DMS153 treated with DMSO at 0.1 percent for 48 hours (cell line): ENCODE results near the gene CIITA.
"Not testable (repeated sequence)": the region's sequence is repeated elsewhere in the genome, so short reads cannot be mapped to it uniquely, and the experiment has no call there.

Source experiments
- DNase-seq: peaks from one replicate; lab custom pipeline; 2025; ENCODE audit not compliant: unreplicated experiment; lab: John Stamatoyannopoulos, UW

CIITA gene, protein sequence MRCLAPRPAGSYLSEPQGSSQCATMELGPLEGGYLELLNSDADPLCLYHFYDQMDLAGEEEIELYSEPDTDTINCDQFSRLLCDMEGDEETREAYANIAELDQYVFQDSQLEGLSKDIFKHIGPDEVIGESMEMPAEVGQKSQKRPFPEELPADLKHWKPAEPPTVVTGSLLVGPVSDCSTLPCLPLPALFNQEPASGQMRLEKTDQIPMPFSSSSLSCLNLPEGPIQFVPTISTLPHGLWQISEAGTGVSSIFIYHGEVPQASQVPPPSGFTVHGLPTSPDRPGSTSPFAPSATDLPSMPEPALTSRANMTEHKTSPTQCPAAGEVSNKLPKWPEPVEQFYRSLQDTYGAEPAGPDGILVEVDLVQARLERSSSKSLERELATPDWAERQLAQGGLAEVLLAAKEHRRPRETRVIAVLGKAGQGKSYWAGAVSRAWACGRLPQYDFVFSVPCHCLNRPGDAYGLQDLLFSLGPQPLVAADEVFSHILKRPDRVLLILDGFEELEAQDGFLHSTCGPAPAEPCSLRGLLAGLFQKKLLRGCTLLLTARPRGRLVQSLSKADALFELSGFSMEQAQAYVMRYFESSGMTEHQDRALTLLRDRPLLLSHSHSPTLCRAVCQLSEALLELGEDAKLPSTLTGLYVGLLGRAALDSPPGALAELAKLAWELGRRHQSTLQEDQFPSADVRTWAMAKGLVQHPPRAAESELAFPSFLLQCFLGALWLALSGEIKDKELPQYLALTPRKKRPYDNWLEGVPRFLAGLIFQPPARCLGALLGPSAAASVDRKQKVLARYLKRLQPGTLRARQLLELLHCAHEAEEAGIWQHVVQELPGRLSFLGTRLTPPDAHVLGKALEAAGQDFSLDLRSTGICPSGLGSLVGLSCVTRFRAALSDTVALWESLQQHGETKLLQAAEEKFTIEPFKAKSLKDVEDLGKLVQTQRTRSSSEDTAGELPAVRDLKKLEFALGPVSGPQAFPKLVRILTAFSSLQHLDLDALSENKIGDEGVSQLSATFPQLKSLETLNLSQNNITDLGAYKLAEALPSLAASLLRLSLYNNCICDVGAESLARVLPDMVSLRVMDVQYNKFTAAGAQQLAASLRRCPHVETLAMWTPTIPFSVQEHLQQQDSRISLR

DNA sequence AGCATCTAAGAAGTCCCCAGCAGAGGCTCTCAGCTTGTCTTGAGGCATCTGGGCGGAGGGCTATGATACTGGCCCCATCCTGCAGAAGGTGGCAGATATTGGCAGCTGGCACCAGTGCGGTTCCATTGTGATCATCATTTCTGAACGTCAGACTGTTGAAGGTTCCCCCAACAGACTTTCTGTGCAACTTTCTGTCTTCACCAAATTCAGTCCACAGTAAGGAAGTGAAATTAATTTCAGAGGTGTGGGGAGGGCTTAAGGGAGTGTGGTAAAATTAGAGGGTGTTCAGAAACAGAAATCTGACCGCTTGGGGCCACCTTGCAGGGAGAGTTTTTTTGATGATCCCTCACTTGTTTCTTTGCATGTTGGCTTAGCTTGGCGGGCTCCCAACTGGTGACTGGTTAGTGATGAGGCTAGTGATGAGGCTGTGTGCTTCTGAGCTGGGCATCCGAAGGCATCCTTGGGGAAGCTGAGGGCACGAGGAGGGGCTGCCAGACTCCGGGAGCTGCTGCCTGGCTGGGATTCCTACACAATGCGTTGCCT is at the start of gene CIITA:
Gene CIITA, plus strand, starts transcription at position 404 of the 543 bp plus-strand sequence. Its CDS starts 129 bp downstream, at position 533.
- DNase-seq = no peak

DNA sequence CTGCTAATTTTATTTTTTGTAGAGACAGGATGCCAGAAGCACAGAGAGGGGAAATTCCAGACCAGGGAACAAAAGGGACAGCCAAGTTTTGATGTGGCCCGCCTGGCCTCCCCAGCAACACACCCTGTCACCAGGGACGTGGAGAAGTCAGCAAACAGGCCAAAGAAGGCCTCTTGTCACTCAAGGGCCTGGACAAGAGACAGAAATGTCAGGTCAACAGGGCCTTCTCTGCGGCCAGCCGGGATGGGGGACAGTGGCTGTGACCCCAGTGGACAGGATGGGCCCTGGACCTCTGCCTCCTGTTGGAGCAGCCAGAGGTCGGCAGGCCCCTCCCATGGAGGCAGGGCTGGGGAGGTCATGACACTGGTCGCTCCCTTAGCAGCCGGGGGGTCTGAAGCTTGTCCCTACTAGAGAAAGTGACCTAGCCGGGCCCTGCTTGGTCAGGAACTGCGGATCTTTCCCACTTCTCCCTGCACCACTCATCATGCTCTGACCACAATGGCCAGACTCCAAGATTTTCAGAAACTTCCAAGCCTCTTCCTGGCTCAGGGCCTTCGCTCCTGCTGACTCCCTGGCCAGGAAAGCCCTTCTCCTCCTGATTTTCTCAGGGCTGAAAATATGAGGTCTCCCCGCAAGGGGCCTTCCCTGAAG is 49.2 kb upstream of the CIITA start:
- DNase-seq = no peak

DNA sequence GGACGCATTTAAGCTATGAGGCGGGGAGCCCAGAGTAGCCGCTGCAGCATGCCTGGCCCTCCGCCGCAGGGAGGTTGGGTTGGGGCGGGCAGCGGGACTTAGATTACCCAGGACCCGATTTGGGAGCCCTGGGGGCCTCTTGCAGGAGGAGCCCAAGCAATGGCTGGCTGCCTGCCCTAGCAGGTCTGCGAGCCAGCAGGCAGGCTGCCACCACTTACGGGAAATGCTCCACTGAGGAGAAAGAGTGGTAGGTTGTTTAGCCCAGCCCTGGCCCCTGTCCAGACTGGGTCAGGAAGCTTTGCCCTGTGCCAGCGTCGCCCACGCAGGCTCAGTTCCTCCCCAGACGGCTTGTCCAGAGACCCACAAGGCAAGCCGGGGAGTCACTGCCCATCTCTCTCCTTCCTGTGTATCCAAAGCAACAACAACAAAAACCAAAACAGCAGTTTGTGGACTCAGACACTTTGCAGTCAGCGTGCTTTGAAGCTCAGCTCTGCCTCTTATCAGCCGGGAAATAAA is 48.1 kb upstream of the CIITA start:
- DNase-seq = peak; percentile 61

DNA sequence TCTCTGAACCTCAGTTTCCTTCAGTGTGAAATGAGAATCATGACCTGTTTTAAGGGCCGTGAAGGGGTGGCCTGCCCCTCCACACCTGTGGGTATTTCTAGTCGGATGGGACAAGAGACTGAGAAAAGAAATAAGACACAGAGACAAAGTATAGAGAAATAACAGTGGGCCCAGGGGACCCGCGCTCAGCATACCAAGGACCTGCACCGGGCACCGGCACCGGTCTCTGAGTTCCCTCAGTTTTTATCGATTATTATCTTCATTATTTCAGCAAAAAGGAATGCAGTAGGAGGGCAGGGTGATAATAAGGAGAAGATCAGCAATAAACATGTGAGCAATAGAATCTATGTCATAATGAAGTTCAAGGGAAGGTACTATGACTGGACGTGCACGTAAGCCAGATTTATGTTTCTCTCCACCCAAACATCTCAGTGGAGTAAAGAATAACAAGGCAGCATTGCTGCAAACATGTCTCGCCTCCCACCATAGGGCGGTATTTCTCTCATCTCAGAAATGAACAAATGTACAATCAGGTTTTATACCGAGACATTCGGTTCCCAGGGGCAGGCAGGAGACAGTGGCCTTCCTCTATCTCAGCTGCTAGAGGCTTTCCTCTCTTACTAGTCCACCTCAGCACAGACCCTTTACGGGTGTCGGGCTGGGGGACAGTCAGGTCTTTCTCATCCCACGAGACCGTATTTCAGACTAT is 47.5 kb upstream of the CIITA start:
- not testable (repeated sequence) for DNase-seq

DNA sequence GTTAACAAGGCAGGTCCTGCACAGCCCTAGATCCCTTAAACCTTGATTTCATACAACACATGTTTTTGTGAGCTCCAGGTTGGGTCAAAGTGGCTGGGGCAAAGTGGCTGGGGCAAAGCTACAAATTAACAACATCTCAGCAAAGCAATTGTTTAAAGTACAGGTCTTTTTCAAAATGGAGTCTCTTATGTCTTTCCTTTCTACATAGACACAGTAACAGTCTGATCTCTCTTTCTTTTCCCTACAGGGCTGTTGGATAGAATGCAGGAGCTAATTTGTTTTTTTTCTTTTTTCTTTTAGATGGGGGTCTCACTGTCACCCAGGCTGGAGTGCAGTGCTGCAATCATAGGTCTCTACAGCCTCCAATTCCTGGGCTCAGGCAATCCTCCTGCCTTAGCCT is 46.8 kb upstream of the CIITA start:
- not testable (repeated sequence) for DNase-seq

DNA sequence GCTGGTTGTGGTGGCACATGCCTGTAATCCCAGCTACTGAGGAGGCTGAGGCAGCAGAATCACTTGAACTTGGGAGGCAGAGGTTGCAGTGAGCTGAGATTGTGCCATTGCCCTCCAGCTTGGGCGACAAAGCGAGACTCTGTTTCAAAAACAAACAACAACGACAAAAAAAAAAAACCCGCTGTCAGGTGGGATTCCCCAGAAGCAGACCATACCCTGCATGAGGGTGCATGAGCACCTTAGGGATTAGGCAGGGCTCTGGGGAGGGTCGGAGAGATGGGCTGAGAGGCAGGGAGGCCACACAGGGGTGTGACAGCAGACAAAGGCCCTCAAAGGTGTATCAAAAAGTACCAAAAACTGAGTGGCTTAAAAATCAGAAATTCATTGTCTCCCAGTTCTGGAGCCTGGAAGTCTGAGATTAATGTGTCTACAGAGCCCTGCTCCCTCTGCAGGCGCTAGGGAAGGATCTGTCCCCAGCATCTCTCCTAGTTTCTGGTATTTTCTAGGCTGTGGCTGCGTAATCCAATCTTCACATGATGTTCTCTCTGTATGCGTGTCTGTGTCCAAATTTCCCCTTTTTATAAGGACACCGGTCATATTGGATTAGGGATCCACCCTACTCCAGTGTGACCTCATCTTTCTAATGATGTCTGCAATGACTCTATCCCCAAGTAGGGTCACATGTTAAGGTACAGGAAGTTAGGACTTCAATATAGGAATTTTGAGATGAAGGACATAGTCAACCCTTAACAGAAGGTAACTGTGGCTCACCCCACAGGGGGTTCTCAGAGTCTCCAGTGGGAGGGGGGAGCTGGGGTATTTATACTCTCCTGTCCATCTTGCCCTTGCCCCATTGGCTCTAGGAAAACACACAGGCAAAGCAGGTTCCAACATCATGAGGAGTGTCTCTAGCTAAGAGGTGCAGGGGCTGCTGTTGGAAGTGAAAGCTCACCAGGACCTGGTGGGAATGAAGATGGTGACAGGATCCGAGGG is 44.8 kb upstream of the CIITA start:
- DNase-seq = no peak

DNA sequence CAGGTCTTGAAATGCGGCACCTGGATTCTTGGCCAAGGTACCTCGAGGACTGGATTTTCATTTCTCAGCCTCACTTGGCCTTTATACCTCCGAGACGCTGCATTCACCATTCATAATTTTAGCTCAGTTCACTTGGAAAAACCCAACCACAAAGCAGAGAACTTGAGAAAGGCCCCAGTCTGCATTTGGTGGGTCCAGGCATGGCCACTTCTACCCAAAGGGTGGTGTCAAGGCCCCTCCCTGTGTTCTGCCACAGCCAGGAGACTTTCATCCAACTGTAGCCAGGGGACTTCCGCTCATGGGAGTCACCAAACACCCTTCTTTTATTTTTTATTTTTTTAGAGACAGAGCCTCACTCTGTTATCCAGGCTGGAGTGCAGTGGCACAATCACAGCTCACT is 43.7 kb upstream of the CIITA start:
- no peak for DNase-seq

DNA sequence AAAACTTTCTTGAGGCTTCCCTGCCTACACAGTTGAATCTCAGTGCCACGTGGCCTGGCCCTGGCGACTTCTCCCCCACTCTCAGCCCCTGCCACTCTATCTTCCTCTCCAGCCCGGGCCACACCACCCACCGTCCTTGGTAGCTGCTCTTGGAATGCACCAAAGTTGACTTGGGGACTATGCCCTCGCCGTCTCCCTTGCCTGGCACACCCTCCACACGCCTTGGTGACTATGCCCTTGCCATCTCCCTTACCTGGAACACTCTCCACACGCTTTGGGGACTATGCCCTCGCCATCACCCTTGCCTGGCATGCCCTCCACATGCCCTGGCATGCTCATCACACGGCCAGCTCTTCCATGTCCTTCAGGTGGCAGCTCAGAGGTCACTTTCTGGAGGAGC is 42.9 kb upstream of the CIITA start:
- no peak for DNase-seq

DNA sequence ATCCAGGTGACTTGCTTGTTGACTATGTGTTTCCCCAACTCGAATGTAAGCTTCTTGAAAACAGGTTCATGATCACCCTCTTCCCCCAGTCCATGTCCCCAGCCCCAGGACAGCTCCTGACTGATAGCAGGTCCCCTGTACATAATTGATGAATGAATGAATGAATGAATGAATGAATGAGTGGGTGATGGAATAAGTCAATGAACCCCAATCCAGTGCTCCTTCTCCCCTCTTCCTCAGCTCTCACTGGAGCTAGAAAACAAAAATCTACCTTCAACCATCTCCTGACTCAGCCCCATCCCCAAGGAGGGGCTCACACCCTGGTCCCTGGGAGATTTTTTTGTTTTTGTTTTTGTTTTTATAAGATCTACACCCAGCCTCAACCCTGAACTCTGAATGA is 42.2 kb upstream of the CIITA start:
- DNase-seq = no peak

DNA sequence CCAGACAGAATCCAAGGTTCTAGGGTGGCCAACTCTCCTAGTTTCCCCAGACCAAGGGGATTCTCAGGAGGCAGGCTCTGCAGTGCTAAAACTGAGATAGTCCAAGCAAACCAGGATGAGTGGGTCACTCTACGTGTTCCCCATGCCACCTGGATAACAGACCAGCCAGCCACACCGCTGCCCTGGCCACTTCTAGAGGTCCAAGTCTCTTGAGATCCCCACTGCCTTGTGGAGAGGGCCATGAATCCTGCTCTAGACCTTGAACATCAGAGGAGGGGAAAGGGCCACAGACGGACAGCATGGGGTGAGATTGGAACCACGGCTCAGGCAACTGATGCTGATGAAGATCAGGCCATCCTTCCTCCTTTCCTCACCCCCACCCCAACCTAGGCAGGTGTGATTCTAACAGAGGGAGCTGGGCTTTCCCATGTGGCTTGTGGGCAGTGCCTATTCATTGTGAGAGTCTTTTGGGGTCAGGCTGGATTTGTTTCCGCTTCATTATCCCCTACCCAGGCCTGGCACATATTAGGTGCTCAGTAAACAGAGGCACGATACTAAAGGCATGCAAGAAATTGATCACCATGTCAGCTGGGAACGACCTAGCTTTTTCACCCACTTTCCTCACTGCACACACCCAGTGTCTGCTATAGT is 41.6 kb upstream of the CIITA start:
- DNase-seq = no peak

DNA sequence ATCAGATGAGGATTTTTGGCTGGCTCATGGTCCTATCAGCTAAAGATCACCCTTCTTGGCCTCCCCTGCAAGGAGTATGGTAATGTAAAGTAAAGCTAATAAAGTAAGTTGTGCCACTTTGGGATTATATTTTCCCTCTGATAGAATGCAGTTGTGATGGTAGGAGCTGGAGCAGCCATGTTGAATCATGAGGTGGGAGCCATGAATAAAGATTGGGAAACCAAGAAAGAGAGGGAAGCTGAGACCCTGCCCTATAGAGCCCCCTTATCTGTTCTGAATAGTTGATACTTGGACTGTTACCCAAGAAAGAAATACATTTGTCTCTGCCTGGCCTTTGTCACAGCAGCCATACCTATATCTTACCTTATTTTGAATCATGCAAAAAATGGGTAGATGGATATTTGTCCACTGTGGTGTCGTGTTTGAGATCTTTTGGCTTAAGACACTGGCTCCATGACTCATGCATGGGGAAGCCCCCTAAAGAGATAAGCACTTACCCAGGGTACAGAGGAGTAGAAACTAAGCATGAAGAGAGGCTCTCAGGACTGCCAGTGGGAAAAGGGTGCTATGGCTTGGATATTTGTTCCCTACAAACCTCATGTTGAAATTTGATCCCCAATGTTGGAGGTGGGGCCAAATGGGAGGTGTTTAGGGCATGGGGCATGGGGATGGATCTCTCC is 40.7 kb upstream of the CIITA start:
- no peak for DNase-seq

DNA sequence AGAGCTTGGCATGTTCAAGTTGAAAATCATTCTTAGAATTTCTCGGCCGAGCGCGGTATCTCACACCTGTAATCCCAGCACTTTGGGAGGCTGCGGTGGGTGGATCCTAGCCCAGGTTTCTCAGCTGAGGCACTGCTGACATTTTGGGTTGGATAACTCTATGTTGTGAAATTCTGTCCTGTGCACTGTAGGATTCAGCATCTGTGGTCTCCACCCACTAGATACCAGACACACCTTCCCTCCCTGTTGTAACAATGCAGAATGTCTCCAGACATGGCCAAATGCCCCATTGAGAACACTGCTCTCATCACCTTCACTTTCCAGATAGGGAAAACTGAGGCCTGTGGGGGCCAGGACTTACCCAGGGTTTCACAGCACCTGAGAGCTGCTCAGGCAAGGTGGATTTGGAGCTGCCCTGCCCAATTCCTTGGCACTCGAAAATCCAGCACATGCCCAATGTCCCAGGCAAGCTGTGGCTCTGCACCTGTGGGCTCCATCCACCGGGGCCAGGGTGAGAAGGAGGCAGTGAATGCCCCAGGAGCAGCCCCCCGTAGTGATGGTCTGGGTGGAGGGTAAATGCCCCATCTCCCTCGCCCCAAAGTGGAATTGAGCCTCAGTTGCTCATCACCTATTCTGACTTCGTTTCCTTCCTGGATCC is 38.3 kb upstream of the CIITA start:
- no peak for DNase-seq

DNA sequence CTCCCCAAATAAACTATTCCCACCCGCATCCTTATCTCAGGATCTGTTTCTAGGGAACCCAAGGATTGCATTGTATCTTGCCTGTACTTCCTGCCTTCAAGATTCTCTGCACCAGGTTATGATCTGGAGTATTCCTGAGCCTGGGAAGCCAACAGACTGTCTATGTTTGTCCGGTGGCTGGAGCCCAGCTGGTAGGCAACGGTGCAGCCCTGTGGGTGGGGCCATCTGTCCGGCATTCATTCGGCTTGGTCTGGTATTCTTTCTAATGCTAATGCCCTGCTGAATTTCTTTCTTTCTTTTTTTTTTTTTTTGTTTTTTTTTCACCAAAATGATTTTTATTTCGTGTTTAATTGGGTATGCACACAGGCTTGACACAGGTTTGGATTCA is 37.7 kb upstream of the CIITA start:
- DNase-seq = no peak

DNA sequence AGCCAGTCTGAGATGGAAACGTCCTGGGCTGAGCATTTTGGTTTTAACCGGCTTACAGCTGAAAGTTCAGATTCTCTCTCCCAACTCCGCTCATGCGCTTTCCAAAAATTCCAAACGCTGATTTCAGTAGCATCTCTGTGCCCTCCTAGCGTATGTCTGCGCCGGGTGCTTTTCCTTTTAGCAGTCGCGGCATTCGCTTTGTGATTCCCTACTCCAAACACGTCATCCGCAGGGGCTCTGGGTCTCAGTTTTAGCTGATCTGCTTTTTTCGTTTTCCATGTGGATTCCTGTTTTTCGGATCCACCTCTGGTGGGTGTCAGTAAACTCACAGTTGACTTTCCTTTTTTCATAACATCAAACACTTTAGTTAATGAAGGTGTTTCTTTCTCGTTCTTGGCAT is 36.3 kb upstream of the CIITA start:
- no peak for DNase-seq

DNA sequence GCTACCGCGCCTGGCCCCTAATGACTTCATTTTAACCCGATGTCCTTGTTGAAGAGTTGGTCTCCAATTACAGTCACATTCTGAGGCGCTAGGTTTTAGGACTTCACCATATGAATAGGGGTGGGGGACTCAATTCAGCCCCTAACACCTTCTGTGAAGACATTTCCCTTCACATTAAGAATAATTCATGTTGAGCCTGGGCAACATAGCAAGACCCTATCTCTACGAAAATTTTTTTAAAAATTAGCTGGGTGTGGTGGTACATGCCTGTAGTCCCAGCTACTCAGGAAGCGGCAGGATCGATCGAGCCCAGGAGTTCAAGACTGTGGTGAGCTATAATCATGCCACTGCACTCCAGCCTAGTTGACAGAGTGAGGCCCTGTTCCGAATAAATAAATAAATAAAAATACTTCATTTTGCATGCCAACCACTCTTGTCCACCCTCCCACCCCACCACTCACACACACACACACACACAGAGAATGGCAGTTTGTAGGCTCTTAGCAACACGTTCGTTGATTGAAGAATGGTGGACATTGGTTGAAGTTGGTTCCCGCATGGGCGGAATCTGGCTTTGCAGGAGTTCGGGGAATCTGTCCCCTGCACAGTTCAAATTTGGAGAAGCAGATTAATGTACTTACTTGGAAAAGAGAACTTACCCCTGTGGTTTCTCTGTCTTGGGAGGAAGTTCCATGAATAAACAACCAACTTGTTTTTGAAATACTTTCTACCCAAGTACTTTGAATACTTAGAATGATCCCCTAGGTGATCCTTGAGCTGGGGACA is 30.6 kb upstream of the CIITA start:
- no peak for DNase-seq

DNA sequence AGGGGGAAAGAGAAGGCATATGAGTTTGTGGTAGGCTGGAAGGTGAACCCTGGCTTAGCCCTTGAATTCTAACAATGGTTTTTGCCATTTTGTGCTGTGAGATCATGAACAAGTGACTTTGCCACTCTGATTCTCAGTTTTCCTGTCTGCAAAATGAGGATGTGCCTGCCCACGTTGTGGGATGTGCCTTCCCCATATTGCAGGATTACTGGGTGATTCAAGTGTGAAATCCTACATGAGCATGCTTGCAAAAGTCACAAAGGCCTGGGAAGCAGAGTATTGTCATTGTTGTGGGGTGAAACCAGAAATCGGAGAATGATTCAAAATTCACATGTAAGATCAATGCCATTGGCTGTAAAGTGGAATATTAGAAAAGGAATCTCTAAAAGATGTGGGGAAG is 29.8 kb upstream of the CIITA start:
- no peak for DNase-seq
